Progenitor cell of endocrine pancreas (in vitro differentiated cells): ENCODE measurements around the gene ARHGAP18. TPM values are rescaled to one million over a fixed set of nuclear protein-coding genes. Genes with fewer than 3 reads are reported as not detected.

Experiments used
- DNase-seq: peaks from one replicate; pipeline ENCODE4 v3.0.0; 2021; ENCODE audit warnings: low spot score; ENCODE audit not compliant: unreplicated experiment
- H3K27ac Mint-ChIP-seq: 2 replicates; pipeline ENCODE4 v1.8.0; 2021; ENCODE audit warnings: mild to moderate bottlenecking, moderate library complexity, mixed read lengths
- H3K27me3 Mint-ChIP-seq: 2 replicates; pipeline ENCODE4 v1.8.0; 2021; ENCODE audit warnings: mixed read lengths
- H3K36me3 Mint-ChIP-seq: 2 replicates; pipeline ENCODE4 v1.8.0; 2022; ENCODE audit warnings: mixed read lengths; ENCODE audit not compliant: insufficient read depth
- H3K4me1 Mint-ChIP-seq: 2 replicates; pipeline ENCODE4 v1.8.0; 2021; ENCODE audit warnings: low read depth, mixed read lengths
- H3K4me3 Mint-ChIP-seq: 2 replicates; pipeline ENCODE4 v1.8.0; 2021; ENCODE audit warnings: low read depth, mild to moderate bottlenecking, moderate library complexity, mixed read lengths
- H3K9me3 Mint-ChIP-seq: 2 replicates; pipeline ENCODE4 v1.8.0; 2021; ENCODE audit warnings: low read depth, mixed read lengths
- CTCF ChIP-seq: fragments of 200-600 bp; sonication (generic); IDR thresholded peaks from one replicate; pipeline ENCODE4 v1.5.0; 2021; ENCODE audit warnings: antibody characterized with exemption, mild to moderate bottlenecking; ENCODE audit not compliant: unreplicated experiment
- total RNA-seq: library from RNA; stranded (reverse); gene quantifications from 2 replicates; pipeline ENCODE4 v1.2.1, GENCODE V29; 2021

Gene ARHGAP18
- total RNA-seq, 1 donor from 2014 or later = 26.9 TPM

DNA sequence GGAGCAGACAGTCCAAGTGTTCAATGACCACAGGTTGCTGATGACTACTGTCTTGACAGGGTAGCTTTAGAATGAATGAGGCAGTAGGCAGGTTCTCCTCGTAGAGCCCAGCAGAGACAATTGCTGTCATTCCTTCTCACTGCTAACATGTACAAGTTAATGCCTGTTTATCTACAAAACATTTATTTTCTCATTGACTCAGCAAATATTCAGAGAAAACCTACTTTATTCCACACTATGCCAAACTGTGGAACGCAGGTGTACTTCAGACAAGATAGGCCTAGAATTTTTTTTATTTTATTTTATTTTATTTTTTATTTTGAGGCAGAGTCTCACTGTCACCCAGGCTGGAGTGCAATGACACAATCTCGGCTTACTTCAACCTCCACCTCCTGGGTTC, 50.8 kb downstream of the ARHGAP18 start:
- no peaks in the 10 kb centered on the region for H3K27me3 Mint-ChIP-seq
- peaks cover 27% of the 10 kb centered on the region for H3K4me1 Mint-ChIP-seq
- no peak for DNase-seq
- H3K4me3 Mint-ChIP-seq = no peak overlapping the region
- peaks cover 6% of the 10 kb centered on the region for H3K9me3 Mint-ChIP-seq
- TF ChIP-seq CTCF = no peak
- H3K27ac Mint-ChIP-seq = no peak overlapping the region
- peaks cover 12% of the 10 kb centered on the region for H3K36me3 Mint-ChIP-seq

DNA sequence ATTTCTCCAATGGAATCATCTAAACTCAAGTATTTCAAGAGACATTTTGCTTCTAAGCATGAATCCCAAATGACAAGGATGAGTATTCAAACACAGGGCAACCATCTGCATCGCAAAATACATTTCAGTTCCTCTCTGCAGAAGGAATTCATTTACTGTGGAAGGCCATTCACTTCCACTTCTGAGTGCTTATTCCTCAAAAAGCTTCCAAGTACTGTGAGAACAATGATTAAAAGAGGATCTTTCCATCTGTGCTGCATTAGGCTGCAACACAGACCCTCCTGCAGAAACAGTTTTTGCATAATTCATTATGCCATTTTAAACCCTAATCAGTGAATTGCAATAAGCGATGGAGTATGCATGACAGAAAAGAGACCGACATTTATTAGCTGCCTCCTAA, 52.5 kb downstream of the ARHGAP18 start:
- H3K4me1 Mint-ChIP-seq = peaks cover 19% of the 10 kb centered on the region
- no peak for TF ChIP-seq CTCF

GRCh38 chr6:129655334-129655733, 54.6 kb downstream of the ARHGAP18 start:
- no peak overlapping the region for H3K4me3 Mint-ChIP-seq
- no peak for DNase-seq
- no peak for TF ChIP-seq CTCF
- peaks cover 13% of the 10 kb centered on the region for H3K36me3 Mint-ChIP-seq
- no peak overlapping the region for H3K27ac Mint-ChIP-seq
- H3K27me3 Mint-ChIP-seq = no peaks in the 10 kb centered on the region
- H3K9me3 Mint-ChIP-seq = peaks cover 6% of the 10 kb centered on the region
- H3K4me1 Mint-ChIP-seq = peaks cover 27% of the 10 kb centered on the region

More for the DNA sequence above, 52.5 kb downstream of the ARHGAP18 start:
- no peak overlapping the region for H3K27ac Mint-ChIP-seq
- no peaks in the 10 kb centered on the region for H3K27me3 Mint-ChIP-seq
- peaks cover 12% of the 10 kb centered on the region for H3K36me3 Mint-ChIP-seq
- H3K9me3 Mint-ChIP-seq = peaks cover 6% of the 10 kb centered on the region
- DNase-seq = no peak
- no peak overlapping the region for H3K4me3 Mint-ChIP-seq

GRCh38 chr6:129653746-129654145, 56.2 kb downstream of the ARHGAP18 start:
- peaks cover 13% of the 10 kb centered on the region for H3K36me3 Mint-ChIP-seq
- DNase-seq = no peak
- no peak for TF ChIP-seq CTCF
- peak overlapping the region; percentile 12 for H3K27ac Mint-ChIP-seq
- peaks cover 6% of the 10 kb centered on the region for H3K9me3 Mint-ChIP-seq
- no peaks in the 10 kb centered on the region for H3K27me3 Mint-ChIP-seq
- no peak overlapping the region for H3K4me3 Mint-ChIP-seq
- H3K4me1 Mint-ChIP-seq = peaks cover 26% of the 10 kb centered on the region

DNA sequence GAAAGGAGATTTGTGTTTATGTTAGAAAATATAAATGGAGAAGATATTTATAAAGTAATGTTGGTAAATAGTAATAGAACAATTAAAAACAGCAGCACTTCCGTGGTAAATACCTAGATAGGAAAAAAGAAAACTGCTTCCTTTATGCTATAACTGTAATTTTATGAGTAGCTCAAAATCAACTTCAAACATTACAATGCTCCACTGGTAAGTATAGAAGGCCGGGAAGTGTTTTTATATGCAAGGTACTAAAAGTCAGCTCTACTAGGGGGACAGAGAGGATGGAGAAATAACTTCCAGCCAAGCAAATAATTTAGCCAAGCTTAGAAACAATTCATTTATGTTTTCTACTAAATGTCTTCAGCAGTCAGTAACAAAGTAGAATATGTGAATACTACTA, 56.7 kb downstream of the ARHGAP18 start:
- H3K27me3 Mint-ChIP-seq = no peaks in the 10 kb centered on the region
- peaks cover 6% of the 10 kb centered on the region for H3K9me3 Mint-ChIP-seq
- peak overlapping the region; percentile 12 for H3K27ac Mint-ChIP-seq
- peaks cover 28% of the 10 kb centered on the region for H3K4me1 Mint-ChIP-seq
- peaks cover 14% of the 10 kb centered on the region for H3K36me3 Mint-ChIP-seq
- TF ChIP-seq CTCF = no peak
- no peak overlapping the region for H3K4me3 Mint-ChIP-seq
- no peak for DNase-seq
